CD4-positive, alpha-beta T cell treated with Interleukin-2 at 100 ng/mL for 4 hours (primary cell): Measurements from ENCODE around the gene NCOA1.
"Not testable (repeated sequence)": the region's sequence is repeated elsewhere in the genome, so short reads cannot be mapped to it uniquely, and the experiment has no call there.

Experiments used
- DNase-seq: peaks from one replicate; pipeline ENCODE4 v3.0.0-alpha.2; 2020; ENCODE audit warnings: low spot score

The NCOA1 gene

DNA sequence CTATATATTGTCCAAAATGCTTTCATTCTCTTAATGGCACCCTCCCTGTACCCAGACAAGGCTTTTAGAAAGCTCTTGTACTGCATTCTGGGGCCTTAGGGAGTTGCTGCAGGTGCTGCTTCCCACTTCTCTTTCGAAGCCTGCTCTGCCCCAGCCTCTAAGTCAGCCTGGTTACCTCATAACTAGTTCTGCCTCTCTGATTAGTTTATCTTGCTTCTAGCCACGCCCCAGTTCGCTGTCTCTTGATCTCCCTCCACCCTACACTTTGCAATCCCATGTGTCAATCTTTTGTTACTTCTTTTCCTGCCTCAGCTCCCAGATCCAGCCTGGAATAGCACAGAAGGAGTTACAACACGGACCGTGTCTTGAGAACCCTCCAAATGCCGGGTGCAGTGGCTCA, 13.8 kb upstream of the NCOA1 start:
- no peak for DNase-seq

DNA sequence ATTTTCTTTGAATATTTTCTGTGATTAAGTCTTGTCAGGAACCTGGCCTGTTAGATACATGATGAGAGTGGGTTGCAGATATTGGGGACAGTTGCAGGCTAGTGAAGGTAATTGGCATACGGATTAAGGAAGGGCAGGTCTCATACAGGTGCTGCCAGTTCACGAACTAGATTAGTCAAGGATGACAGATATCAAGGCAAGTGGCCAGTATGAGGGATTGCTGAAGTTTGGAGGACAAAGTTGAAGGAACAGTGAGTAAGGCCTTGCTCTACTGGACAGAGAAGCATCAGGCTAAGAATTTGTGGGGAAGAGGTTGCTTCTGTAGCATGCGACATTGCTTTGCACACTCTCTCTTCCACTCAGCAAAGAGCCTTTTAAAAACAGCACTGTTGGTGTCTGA, 12.8 kb upstream of the NCOA1 start:
- DNase-seq, result no peak

DNA sequence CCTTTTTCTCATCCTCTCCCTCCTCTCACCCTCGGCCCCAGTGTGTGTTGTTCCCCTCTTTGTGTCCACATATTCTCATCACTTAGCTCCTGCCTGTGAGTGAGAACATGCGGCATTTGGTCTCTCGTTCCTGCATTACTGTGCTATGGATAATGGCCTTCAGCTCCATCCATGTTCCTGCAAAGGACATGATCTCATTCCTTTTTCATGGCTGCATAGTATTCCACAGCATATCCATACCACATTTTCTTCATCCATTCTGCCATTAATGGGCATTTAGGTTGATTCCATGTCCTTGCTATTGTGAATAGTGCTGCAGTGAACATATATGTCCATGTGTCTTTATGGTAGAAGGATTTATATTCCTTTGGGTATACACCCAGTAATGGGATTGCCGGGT, 10.8 kb upstream of the NCOA1 start:
- no peak for DNase-seq

DNA sequence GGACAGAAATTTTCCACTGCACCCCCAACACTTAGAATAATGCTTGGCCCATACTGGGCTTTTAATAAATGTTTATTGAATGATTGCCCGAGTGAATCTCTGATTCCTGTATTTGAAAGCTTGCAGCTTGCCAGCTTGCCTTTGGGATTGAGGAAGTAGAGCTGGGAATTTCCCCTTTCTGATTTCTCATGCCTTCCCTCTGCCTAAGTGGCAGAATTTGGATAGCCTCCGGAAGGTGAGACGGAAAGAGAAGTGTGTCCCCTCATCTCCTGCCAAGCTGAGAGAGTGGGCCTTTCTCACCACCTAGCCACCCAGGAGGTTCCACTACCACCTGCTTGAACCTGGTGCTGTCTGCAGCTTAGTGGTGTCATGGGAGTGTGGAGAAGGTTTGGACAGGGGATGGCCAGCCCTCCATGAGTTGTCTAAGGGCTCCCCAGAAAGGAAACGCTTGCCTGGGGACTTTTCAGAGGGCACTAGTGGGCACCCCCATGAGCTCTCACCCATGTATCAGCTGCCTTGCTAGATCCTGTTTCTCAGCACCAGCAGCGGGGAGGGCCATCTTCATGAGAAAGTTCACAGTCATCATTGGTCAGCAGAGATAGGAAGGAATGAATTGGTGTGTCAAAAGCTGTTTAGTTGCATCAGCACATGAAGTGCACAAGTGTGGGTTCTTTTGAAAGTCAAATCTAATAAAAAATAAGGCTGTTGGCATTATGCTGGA, 8.6 kb upstream of the NCOA1 start:
- no peak for DNase-seq

DNA sequence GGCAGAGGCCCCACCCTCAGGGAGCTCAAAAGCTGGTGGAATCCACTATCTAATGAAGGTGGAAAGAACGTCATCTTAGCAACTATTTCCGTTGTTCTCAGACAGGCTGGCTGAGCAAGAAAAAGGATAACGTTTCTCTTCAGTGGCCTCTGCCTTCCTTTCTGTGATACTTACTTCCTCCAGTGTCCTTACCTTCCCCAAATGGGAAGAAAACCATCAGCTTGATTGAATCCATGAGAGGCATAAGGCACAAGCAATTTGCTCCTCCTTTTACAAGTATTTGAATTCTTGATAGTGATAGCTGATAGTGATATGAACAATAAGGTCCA, 8.1 kb upstream of the NCOA1 start:
- no peak for DNase-seq

DNA sequence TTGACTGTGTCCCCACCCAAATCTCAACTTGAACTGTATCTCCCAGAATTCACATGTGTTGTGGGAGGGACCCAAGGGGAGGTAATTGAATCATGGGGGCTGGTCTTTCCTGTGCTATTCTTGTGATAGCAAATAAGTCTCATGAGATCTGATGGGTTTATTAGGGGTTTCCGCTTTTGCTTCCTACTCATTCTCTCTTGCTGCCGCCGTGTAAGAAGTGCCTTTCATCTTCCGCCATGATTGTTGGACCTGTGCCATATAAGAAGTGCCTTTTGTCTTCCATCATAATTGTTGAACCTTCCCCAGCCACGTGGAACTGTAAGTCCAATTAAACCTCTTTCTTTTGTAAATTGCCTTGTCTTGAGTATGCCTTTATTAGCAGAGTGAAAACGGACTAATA, 6.4 kb upstream of the NCOA1 start:
- DNase-seq, result not testable (repeated sequence)

DNA sequence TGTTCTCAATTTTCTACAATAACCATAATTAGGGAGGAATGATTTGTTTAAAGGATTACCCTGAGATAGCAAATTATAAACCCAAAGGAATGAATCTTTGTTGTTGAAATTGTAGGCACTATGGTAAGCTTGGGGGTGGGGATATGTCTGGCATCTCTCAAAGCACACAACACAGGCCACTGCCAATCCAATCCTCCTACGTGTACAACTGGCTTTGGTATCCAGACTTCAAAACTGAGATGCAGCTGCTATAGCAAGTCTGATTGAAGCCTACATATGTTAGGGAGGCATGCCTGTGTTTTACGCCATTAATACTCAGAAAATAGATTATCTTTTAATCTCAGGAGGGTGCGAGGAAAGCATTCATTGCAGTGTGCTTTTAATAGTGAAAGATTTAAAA, 5.9 kb upstream of the NCOA1 start:
- no peak for DNase-seq

DNA sequence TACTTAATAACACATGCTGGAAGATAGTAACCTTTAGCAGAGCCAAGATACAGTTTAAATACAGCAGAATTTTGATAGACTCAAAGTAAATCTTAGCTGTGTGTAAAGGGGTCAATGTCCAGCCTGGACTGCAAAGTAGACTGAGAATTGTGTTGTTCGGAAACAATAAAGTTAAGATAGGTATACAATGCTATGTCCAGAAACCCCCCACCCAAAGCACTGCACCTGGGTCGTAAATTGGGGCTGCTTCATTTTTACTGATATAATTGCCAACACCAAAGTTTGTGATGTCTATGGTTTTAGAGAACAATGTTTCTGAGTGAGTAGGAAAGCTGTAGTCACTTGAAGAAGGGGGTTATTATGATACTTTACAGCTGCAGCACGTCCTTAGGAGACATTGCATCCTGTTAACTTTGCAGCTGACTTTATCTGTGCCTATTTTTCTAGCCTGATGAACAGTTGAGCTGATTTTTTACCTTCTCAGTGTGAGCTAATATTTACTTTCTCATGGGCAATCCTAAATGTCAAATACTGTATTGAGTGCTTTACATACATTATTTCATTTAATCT, 4.3 kb upstream of the NCOA1 start:
- no peak for DNase-seq

DNA sequence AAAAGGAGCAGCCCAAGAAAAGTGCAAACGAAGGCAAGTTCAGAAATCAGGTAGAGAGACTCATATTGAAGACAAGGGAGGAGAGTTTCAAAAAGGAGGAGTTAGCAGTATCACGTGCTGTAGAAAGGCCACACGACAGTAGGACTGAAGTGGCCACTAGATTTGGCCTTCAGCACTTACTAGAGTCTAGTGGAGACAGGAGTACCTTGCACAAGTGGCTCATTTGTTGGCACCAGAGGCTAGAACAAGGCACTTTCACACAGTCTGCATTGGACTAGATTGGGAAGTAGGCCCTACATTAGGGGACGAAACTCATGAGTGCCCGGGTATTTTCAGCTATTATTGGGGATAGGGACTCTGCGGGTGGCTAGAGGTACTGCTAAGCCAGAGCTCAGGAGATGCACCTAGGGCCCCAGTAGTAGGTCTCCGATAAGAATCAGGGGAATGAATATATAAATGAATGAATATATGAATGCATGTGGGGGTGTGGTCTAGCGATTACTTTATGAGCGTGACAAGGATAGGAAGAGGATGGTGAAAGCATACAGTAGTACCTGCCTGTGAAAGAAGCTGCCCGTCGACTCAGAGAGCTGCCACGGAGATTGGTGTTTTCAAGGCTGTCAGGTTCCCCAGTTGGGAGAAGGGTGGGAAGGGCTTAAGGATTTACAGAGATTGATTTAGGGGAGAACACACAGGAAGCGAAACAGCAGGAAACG, 1.4 kb upstream of the NCOA1 start:
- DNase-seq, result no peak

DNA sequence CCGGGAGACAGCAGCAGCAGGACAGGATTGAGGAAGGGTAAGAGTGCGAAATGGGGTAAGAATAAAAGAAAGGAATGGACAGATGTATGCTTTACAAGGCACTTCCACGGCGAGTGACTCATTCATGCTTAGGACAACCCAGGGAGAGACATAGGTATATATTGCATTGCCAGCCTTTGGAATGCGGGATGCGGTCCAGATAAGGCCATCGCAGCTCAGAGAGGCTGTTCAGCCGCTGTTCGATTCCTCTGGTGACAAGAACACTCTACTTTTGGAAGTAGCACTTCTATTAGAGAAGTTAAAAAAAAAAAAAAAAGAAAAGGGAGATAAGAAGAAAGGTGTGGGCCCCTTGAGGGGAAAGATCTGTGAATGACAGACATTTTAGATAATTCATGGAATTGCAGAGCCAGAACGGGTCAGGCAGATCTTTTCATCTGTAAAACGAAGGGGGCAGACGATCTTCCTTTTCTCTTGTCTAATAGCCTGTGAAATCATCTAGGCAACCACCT, 819 bp upstream of the NCOA1 start:
- DNase-seq, result no peak

DNA sequence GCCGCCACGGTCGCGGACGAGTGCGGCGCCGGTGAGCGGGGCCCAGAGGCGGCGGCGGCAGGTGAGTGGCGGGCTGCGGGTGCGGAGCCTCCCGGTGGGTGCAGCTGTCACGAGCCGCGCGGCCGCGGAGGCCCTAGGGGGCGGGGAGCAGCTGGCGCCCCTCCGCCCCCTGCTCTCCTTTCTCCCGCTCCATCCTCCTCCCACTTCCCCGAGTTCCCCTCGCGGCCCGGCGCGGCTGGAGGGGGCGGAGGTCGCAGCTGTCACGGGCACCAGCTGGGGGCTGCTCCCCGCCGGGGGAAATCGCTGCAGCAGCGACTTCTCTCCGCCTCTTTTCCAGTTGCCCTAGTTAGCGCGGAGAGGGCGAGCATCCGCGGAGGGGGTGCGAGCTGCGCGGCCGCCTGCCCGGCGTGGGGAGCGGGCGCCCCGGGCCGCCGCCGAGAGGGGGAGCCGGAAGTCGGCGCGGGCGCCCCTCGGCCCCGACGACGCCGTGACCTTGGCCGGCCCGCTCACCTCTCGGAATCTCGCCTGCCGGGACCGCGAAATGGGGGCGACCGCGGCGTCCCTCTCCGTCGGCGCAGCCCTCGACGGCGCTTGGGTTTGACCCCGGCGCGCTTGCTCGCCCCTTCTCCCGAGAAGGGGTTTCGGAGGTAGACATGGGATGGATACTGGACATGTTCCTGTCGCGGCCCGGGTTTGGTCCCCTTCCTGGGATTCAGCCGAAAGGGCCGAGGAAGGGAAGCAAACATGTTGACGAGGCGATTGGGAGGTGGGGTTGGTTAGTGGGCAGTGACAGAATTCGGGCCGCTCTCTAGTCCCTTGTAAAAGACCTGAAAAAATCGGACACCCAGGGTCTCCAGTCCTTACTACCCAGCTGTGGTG, 727 bp downstream of the NCOA1 start:
- peak; percentile 54 for DNase-seq

DNA sequence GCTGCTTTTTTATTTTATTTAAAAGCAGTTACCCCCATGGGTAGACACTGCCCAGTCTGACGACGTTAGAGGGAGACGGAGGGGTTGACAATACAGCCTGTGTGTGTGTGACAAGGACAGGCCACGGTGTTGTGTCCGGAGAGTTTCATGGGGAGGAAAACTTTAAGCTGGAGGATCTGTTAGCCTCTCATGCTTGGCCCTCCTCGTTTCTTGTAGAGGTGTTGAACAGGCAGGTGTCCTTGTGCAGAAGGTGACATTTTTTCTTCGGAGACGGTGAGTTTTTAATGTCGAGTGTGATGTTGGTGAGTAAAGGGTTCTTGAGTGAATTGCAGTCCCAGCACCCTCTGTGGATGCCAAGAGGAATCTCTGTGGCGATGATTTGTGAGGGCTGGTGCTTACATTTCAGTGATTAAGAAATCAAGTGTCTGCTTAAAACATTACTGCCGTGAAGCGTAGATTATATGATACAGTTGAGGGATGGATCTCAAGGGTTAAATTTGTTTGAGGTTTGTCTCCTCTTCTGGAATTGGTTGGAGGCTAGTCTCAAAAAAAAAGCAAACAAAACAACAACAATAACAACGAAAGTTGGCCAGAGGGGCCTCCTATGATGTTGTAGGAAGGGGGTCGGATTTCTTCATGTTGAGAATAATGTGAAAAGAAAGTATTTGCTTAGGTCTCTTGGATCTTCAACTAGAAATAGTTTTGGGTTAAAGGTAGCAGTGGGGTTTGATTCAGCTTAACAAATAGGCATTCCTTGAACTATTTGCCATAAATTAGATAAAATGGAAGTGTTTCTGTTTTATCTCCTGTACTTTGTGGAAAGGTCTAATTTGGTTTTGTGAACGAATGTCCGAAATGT, 1.6 kb downstream of the NCOA1 start:
- no peak for DNase-seq

DNA sequence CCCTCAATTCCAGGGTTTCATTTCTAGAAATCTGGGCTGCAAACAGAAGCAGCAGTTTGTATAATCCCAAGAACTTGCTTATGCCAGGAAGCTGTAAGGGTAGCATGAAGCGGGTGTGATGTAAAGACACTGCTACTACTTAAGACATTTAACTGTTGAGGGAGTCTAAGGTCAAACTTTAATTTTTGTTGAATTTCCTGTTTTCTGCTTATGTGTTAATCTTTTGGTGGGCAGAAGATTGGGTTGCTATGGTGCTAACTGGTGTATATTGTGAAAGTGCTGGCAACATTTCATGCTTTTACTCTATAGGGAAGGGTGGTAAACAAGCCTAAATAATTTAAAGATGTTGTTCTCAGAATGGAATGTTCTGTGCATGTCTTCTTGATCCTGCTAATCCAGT, 2.7 kb downstream of the NCOA1 start:
- DNase-seq, result no peak

DNA sequence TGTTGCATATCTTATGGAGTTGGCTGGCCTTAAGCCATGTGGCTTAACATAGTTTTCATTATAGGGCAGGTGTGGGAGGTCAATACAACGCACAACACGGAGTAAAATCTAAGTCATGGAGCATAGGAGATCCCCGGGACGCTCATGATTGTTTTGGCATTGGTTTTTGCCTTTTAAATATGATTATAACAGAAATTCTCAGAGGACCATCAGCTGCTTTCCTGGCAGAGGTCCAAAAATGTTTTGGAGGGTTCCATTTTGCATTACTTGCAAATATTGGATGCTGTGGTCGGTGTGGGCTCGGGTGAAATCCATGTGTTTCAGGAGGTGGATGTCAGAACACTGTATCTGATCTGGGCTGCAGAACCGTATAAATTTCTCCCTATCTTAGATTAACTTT, 3.4 kb downstream of the NCOA1 start:
- DNase-seq, result no peak

DNA sequence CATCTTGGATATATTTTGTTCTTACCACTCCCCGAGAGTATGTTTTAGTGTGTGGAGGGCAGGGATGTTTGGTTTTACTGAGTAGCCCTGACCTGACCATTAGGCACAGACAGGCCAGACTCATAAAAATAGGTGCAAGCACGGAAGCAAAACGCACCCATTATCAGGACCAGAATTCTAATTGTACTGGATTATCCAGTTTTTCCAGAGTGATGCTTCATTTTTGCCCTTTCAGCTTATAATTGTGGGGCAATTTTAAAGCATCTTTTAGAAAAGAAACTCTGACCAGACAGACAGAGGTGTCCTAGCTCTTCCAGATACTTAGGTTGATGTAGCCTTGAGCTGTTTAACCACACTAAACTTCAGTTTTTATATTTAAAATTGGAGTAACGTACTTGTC, 4.4 kb downstream of the NCOA1 start:
- no peak for DNase-seq

DNA sequence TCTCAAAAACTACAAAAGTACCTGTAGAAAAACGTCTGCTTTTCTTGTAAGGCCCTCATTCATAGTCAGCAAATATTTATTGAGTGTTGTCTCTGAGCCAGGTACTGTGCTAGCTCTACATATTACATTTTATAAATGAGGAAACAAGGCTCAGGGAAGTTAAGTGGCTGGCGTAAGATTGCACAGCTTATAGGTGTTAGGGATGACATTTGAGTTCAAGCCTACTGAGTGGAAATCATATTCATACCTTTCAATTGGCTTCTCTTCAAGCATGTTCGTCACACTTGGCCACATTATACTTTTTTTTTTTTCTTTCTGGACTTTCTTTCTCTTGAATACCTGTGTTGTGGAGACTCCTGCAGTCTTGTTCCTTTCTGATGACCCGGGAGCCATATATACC, 5.9 kb downstream of the NCOA1 start:
- no peak for DNase-seq

DNA sequence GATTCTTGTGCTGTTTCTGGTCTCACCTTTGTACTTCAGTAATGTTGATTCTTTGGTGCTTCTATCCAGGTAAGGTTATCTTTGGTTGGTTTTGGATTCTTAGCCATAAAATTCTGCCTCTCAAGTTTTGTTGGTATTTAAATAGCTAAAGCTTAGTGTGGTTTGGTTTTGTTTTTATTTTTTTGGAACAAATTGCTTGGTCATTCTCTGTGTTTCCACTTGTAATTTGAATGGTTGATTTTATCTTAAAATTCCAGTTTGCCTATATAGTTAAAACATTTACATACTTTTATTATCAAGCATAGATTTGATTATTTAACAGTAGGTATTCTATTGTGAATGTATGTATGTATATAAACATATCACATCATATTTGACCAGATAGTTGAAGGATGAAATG, 6.6 kb downstream of the NCOA1 start:
- DNase-seq, result no peak

DNA sequence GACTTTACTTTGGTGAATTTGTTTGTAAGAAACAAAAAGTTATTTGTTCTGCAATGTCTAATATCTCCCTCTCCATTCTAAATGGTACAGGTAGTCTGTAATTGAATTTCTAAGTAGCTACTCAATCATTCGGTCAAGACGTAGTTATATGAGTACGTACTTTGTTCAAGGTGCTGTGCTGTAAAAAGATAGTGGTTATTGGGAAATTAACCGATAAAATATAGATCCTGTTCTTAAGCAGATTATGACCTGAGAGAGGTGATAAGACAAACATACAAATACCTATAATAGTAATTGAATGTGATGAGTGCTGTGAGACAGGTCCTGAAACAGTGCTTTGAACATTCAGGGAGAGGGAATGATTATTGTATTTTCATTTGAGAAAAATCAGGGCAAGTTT, 7.1 kb downstream of the NCOA1 start:
- DNase-seq, result no peak

DNA sequence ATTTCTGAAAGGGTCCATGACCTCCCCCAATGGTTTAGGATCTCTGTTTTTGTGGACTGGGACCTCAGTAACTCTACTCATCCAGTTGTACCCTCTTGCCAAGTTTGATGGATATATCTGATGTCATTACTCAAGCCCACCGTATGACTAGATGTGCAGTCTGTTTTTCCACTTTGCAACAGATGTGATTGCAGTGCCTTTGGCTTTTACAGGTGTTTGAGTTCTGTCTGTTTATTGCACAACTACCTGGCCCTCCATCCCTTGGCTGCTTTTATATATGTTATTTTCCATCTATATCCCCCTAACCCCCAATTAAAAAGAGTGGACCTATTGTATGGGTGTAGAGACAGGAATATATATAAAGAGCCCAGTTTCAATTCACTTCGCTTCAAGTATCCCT, 10.8 kb downstream of the NCOA1 start:
- DNase-seq, result no peak

DNA sequence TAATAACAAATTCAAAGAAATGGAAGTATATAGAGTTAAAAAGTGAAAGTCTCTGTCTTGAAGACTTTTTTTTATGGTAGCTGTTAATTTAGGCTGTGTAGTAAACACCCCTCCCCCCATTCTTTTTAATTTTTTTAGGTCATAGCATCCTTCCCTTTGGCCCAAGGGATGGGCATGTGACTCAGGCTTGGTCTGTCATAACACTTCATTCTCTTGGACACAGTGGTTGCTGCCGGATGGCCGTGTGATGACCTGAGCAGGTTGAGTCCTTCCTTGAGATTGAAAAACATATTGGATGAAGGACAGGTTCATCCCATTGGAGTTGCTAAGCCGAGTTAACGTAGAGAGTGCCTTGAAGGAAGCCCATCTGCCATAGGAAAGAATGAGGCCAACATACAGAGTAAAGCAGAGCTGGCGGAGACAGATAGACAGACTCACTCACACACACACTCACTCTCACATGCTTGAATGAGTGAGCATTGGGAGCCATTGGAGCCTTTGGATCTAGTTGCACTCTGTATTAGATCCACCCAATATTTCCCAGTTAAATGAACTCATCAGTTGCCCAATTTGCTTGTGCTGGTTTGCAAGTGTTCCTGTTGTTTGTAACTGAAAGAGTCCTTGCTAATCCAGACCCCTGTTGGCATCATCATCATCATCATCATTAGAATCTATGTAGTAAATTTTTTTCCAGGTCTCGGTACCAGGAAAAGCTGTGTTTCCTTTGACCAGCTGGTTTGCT, 14.7 kb downstream of the NCOA1 start:
- no peak for DNase-seq

DNA sequence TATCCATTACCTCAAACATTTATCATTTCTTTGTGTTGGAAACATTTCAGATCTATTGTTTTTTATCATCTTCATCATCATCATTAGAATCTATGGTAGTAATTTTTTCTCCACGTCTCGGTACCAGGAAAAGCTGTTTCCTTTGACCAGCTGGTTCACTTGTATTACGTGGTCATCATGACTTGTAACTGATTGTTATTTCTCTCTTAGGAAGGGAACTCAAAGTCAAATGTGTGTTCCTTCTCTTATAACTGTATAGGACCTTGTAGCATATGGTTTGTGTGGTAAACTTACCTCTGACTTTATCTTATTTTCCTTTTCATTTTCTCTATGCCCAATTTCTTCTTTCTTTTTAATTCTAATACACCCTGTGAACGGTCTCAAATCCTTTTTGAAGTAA, 16.5 kb downstream of the NCOA1 start:
- no peak for DNase-seq
